HepG2 (cell line): Measurements from ENCODE around the gene TMEM8B. TPM values are rescaled to one million over a fixed set of nuclear protein-coding genes. Genes with fewer than 3 reads are reported as not detected.
A peak's percentile ranks its signal among the peaks of the same experiment; 100 is the strongest.

ENCODE experiments used
- CBX1 ChIP-seq: IDR thresholded peaks from one replicate; pipeline ENCODE4 v1.6.1; 2016; ENCODE audit warnings: antibody characterized with exemption, low read depth
- CHD2 ChIP-seq: IDR thresholded peaks from 2 replicates; pipeline ENCODE4 v1.6.1; 2011; ENCODE audit warnings: low read depth, low read length, improper control_type of control experiment
- EEA1 ChIP-seq: sonication (generic); formaldehyde crosslinking; IDR thresholded peaks from 2 replicates; pipeline ENCODE4 v1.5.1; 2020; ENCODE audit warnings: mild to moderate bottlenecking, missing genetic modification reagents, borderline replicate concordance
- GLI4 ChIP-seq: sonication (generic); formaldehyde crosslinking; IDR thresholded peaks from 2 replicates; pipeline ENCODE4 v1.5.1; 2020; ENCODE audit warnings: missing genetic modification reagents, mild to moderate bottlenecking, moderate library complexity, borderline replicate concordance
- HCFC1 ChIP-seq: fragments of 150-350 bp; IDR thresholded peaks from 2 replicates; pipeline ENCODE4 v1.6.1; 2014; ENCODE audit warnings: low read depth, low read length
- NFRKB ChIP-seq: fragments of 450-650 bp; IDR thresholded peaks from 2 replicates; pipeline ENCODE4 v1.6.1; 2017
- NR2F2 ChIP-seq: IDR thresholded peaks from 2 replicates; pipeline ENCODE4 v1.6.1; 2012; ENCODE audit warnings: low read depth, inconsistent platforms, borderline replicate concordance
- PRMT3 ChIP-seq: sonication (generic); formaldehyde crosslinking; IDR thresholded peaks from 2 replicates; pipeline ENCODE4 v1.8.1; 2022; ENCODE audit warnings: low read depth, mild to moderate bottlenecking, moderate library complexity, missing genetic modification reagents, borderline replicate concordance
- SMARCC2 ChIP-seq: fragments of 450-650 bp; IDR thresholded peaks from 2 replicates; pipeline ENCODE4 v1.6.1; 2017; ENCODE audit warnings: antibody characterized with exemption, mild to moderate bottlenecking
- TIGD3 ChIP-seq: sonication (generic); formaldehyde crosslinking; IDR thresholded peaks from 2 replicates; pipeline ENCODE4 v1.5.1; 2020; ENCODE audit warnings: mild to moderate bottlenecking, missing genetic modification reagents, borderline replicate concordance
- YEATS2 ChIP-seq: sonication (generic); formaldehyde crosslinking; IDR thresholded peaks from 2 replicates; pipeline ENCODE4 v1.4.0; 2020; ENCODE audit warnings: missing genetic modification reagents, borderline replicate concordance
- ZC3H4 ChIP-seq: sonication (generic); formaldehyde crosslinking; IDR thresholded peaks from 2 replicates; pipeline ENCODE4 v1.4.0; 2020; ENCODE audit warnings: missing genetic modification reagents, borderline replicate concordance
- ZNF292 ChIP-seq: sonication (generic); formaldehyde crosslinking; IDR thresholded peaks from 2 replicates; pipeline ENCODE4 v1.8.1; 2022; ENCODE audit warnings: mild to moderate bottlenecking, low read depth, missing genetic modification reagents, borderline replicate concordance
- ZNF468 ChIP-seq: sonication (generic); formaldehyde crosslinking; IDR thresholded peaks from 2 replicates; pipeline ENCODE4 v1.8.0; 2022; ENCODE audit warnings: mild to moderate bottlenecking, moderate library complexity, missing genetic modification reagents
- ZNF577 ChIP-seq: sonication (generic); formaldehyde crosslinking; IDR thresholded peaks from 2 replicates; pipeline ENCODE4 v1.4.0; 2020; ENCODE audit warnings: mild to moderate bottlenecking, low read depth, missing genetic modification reagents, borderline replicate concordance
- ZNF788 ChIP-seq: sonication (generic); formaldehyde crosslinking; IDR thresholded peaks from 2 replicates; pipeline ENCODE4 v1.5.0; 2020; ENCODE audit warnings: mild to moderate bottlenecking, missing genetic modification reagents, borderline replicate concordance
- ZSCAN22 ChIP-seq: sonication (generic); formaldehyde crosslinking; IDR thresholded peaks from 2 replicates; pipeline ENCODE4 v1.4.0; 2020; ENCODE audit warnings: mild to moderate bottlenecking, missing genetic modification reagents
- polyA plus RNA-seq, 8 experiments: library from polyadenylated mRNA; depleted of rRNA in 3 of 8; stranded (reverse) in 7 of 8; unstranded in 1 of 8; fragments of >200 nt; fragmentation: Illumina TruSeq in 4 of 8; extraction: Trizol in 4 of 8; gene quantifications; 2 replicates each; pipeline versions ENCODE4 v1.2.1 to v1.2.3, GENCODE V29; 2011 to 2016; ENCODE audit warnings: low read depth in 4 of 8, missing spikeins in 1 of 8, mixed read lengths in 1 of 8; ENCODE audit not compliant: insufficient read depth in 1 of 8
- total RNA-seq, 5 experiments: library from RNA; depleted of rRNA; stranded (reverse); fragments of >200 nt; fragmentation: Illumina TruSeq; extraction: Trizol; gene quantifications; 2 replicates each; pipeline ENCODE4 v1.2.3, GENCODE V29; 2016; ENCODE audit warnings: low read depth in 1 of 5
- TF ChIP-seq, protein P1 (sequence below): sonication (generic); formaldehyde crosslinking; IDR thresholded peaks from 2 replicates; pipeline ENCODE4 v1.8.1; 2023; ENCODE audit warnings: missing genetic modification reagents, mild to moderate bottlenecking, borderline replicate concordance
- TF ChIP-seq, protein P2 (sequence below): IDR thresholded peaks from 2 replicates; pipeline ENCODE4 v1.6.1; 2016; ENCODE audit warnings: missing genetic modification reagents, missing compliant biosample characterization
- TF ChIP-seq, protein P3 (sequence below): sonication (generic); formaldehyde crosslinking; IDR thresholded peaks from 2 replicates; pipeline ENCODE4 v1.9.0; 2021; ENCODE audit warnings: missing genetic modification reagents, mild to moderate bottlenecking, borderline replicate concordance
- TF ChIP-seq, protein P4 (sequence below): sonication (generic); formaldehyde crosslinking; IDR thresholded peaks from 2 replicates; pipeline ENCODE4 v1.5.1; 2020; ENCODE audit warnings: mild to moderate bottlenecking, missing genetic modification reagents, borderline replicate concordance

TMEM8B gene
- total and polyA plus RNA-seq, 2 of the 13 experiments (the other 11 are each of a cell fraction or from before 2014, with no cell fraction given) = 2.1 to 2.7 TPM

- TF ChIP-seq, protein P1, sequence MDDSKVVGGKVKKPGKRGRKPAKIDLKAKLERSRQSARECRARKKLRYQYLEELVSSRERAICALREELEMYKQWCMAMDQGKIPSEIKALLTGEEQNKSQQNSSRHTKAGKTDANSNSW = no peak
- TF ChIP-seq NFRKB (no peak), CHD2 (no peak), ZC3H4 (CRISPR knock-in tag) (no peak; the same call in 1 of the 2 replicates), NR2F2 (no peak), GLI4 (CRISPR knock-in tag) (0 out of 2 replicates have a peak, but pooled peaks have one; percentile 14), ZSCAN22 (CRISPR knock-in tag) (no peak), PRMT3 (CRISPR knock-in tag) (no peak), TIGD3 (CRISPR knock-in tag) (peak; percentile 54; the same call in 1 of the 2 replicates), YEATS2 (CRISPR knock-in tag) (no peak), SMARCC2 (no peak), HCFC1 (no peak), ZNF788 (no peak), ZNF468 (no peak), ZNF577 (CRISPR knock-in tag) (no peak), ZNF292 (CRISPR knock-in tag) (no peak), CBX1 (no peak), EEA1 (CRISPR knock-in tag) (no peak)
- TF ChIP-seq, protein P2, sequence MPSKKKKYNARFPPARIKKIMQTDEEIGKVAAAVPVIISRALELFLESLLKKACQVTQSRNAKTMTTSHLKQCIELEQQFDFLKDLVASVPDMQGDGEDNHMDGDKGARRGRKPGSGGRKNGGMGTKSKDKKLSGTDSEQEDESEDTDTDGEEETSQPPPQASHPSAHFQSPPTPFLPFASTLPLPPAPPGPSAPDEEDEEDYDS (CRISPR knock-in tag) = no peak
- TF ChIP-seq, protein P3, sequence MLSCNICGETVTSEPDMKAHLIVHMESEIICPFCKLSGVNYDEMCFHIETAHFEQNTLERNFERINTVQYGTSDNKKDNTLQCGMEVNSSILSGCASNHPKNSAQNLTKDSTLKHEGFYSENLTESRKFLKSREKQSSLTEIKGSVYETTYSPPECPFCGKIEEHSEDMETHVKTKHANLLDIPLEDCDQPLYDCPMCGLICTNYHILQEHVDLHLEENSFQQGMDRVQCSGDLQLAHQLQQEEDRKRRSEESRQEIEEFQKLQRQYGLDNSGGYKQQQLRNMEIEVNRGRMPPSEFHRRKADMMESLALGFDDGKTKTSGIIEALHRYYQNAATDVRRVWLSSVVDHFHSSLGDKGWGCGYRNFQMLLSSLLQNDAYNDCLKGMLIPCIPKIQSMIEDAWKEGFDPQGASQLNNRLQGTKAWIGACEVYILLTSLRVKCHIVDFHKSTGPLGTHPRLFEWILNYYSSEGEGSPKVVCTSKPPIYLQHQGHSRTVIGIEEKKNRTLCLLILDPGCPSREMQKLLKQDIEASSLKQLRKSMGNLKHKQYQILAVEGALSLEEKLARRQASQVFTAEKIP (CRISPR knock-in tag) = no peak
- TF ChIP-seq, protein P4, sequence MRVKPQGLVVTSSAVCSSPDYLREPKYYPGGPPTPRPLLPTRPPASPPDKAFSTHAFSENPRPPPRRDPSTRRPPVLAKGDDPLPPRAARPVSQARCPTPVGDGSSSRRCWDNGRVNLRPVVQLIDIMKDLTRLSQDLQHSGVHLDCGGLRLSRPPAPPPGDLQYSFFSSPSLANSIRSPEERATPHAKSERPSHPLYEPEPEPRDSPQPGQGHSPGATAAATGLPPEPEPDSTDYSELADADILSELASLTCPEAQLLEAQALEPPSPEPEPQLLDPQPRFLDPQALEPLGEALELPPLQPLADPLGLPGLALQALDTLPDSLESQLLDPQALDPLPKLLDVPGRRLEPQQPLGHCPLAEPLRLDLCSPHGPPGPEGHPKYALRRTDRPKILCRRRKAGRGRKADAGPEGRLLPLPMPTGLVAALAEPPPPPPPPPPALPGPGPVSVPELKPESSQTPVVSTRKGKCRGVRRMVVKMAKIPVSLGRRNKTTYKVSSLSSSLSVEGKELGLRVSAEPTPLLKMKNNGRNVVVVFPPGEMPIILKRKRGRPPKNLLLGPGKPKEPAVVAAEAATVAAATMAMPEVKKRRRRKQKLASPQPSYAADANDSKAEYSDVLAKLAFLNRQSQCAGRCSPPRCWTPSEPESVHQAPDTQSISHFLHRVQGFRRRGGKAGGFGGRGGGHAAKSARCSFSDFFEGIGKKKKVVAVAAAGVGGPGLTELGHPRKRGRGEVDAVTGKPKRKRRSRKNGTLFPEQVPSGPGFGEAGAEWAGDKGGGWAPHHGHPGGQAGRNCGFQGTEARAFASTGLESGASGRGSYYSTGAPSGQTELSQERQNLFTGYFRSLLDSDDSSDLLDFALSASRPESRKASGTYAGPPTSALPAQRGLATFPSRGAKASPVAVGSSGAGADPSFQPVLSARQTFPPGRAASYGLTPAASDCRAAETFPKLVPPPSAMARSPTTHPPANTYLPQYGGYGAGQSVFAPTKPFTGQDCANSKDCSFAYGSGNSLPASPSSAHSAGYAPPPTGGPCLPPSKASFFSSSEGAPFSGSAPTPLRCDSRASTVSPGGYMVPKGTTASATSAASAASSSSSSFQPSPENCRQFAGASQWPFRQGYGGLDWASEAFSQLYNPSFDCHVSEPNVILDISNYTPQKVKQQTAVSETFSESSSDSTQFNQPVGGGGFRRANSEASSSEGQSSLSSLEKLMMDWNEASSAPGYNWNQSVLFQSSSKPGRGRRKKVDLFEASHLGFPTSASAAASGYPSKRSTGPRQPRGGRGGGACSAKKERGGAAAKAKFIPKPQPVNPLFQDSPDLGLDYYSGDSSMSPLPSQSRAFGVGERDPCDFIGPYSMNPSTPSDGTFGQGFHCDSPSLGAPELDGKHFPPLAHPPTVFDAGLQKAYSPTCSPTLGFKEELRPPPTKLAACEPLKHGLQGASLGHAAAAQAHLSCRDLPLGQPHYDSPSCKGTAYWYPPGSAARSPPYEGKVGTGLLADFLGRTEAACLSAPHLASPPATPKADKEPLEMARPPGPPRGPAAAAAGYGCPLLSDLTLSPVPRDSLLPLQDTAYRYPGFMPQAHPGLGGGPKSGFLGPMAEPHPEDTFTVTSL = no peak
Observed at GRCh38 chr9:35813434-35814105, 15.5 kb upstream of the TMEM8B start (continued).
